ENCODE results near the gene ZNF575.
A peak's percentile ranks its signal among the peaks of the same experiment; 100 is the strongest.
"Not testable (repeated sequence)": the region's sequence is repeated elsewhere in the genome, so short reads cannot be mapped to it uniquely, and the experiment has no call there.

The ZNF575 gene

GRCh38 chr19:43519436-43520088 lies 13.4 kb upstream of the ZNF575 start:
- DNase-seq (ENCODE audit: low read depth, low spot score) = peak; percentile 85
- TF ChIP-seq CTCF (IDR thresholded peaks at IDR 0.05; ENCODE audit: insufficient read depth, low read length, missing control alignments) = peak; percentile 81
- ChIA-PET CTCF (interaction anchor here (0.5 to 15.4 kb wide), 34 partner anchors 8 to 415 kb away, joined by 3 to 609 read pairs (median 6); partner anchors contain the start of genes LYPD3, PHLDB3 and ZNF575), POLR2A (interaction anchor here (0.7 to 1.3 kb wide), 3 partner anchors 13 to 75 kb away, joined by 3 to 6 read pairs (median 6); partner anchors contain the start of gene ZNF575)
- H3K4me3 ChIP-seq (ENCODE audit: low read depth, low read length) = no peak overlapping the region

GRCh38 chr19:43522929-43523328 lies 10.1 kb upstream of the ZNF575 start:
- ChIA-PET CTCF (interaction anchor here (0.7 to 15.4 kb wide), 8 partner anchors 9 to 97 kb away, joined by 3 to 609 read pairs (median 4); no protein-coding TSS in a partner anchor), POLR2A (no interaction called here)
- TF ChIP-seq CTCF (IDR thresholded peaks at IDR 0.05; ENCODE audit: insufficient read depth, low read length, missing control alignments) = no peak
- no peak for DNase-seq (ENCODE audit: low read depth, low spot score)
- H3K4me3 ChIP-seq (ENCODE audit: low read depth, low read length) = no peak overlapping the region

- CTCF ChIA-PET = interaction anchor here (0.8 to 15.4 kb wide), 8 partner anchors 8 to 91 kb away, joined by 3 to 609 read pairs (median 8); no protein-coding TSS in a partner anchor
- POLR2A ChIA-PET = interaction anchor here (1.1 kb wide), 1 partner anchor 9 kb away, joined by 4 read pairs; the partner anchor contains the start of gene ZNF575
Observed at GRCh38 chr19:43523696-43524095, 9.3 kb upstream of the ZNF575 start.

GRCh38 chr19:43524922-43525835 lies 7.8 kb upstream of the ZNF575 start:
- CTCF ChIA-PET = interaction anchor here (0.6 to 15.4 kb wide), 11 partner anchors 9 to 286 kb away, joined by 3 to 609 read pairs (median 4); no protein-coding TSS in a partner anchor
- POLR2A ChIA-PET = no interaction called here
- DNase-seq (ENCODE audit: low read depth, low spot score) = no peak
- no peak for TF ChIP-seq CTCF (IDR thresholded peaks at IDR 0.05; ENCODE audit: insufficient read depth, low read length, missing control alignments)
- H3K4me3 ChIP-seq (ENCODE audit: low read depth, low read length) = peak overlapping the region; percentile 85

More at GRCh38 chr19:43523696-43524095, 9.3 kb upstream of the ZNF575 start:
- not testable (repeated sequence) for DNase-seq (ENCODE audit: low read depth, low spot score); H3K4me3 ChIP-seq (ENCODE audit: low read depth, low read length)

GRCh38 chr19:43525836-43526771 lies 6.9 kb upstream of the ZNF575 start:
- CTCF ChIA-PET = interaction anchor here (1.3 to 15.4 kb wide), 5 partner anchors 10 to 92 kb away, joined by 4 to 609 read pairs (median 9); no protein-coding TSS in a partner anchor
- H3K4me3 ChIP-seq (ENCODE audit: low read depth, low read length) = peak overlapping the region; percentile 85
- POLR2A ChIA-PET = no interaction called here
- no peak for TF ChIP-seq CTCF (IDR thresholded peaks at IDR 0.05; ENCODE audit: insufficient read depth, low read length, missing control alignments)
- no peak for DNase-seq (ENCODE audit: low read depth, low spot score)
